Kidney capillary endothelial cell (primary cell): Measurements from ENCODE around the gene HCCS.

Experiments used
- DNase-seq: peaks from one replicate; pipeline ENCODE4 v3.0.0-alpha.2; 2018; ENCODE audit warnings: low spot score

HCCS gene

DNA sequence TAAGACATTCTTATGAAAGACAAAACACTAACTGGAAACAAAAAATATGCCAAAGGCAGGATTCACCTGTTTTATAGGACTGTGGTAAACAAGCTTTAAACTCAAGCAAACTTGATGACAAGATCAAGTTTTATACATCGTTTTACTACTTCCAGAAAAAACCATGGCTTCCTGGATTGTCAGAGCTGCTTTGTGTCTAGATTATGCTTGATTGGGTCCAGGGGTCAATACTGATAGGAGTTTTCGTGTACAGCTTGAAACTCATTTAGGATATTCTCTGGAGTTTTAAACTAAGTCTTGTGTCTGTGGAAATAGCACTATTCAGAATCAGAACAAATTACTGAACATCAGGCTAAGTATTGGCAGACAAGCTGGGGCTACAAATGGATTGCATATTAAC, 13.0 kb downstream of the HCCS start:
- no peak for DNase-seq

DNA sequence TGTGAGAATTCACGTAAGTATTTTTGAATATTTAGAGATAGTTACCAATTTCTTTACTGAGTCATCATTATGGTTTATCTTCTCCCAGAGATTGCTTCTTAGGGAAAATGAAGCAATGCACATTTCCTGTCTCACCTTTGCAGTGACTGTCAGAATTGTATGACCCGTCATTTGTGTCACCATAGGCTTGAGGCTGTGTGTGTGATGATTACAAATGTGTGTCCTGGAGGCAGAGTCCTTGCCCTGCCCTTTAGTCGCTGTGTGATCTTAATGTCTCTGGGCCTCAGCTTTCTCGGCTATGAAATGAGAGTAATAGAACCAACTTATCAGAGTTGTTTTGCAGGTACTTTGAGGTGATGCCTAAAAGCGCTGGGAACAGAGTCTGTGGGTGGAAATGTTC, 13.9 kb downstream of the HCCS start:
- DNase-seq, result no peak

DNA sequence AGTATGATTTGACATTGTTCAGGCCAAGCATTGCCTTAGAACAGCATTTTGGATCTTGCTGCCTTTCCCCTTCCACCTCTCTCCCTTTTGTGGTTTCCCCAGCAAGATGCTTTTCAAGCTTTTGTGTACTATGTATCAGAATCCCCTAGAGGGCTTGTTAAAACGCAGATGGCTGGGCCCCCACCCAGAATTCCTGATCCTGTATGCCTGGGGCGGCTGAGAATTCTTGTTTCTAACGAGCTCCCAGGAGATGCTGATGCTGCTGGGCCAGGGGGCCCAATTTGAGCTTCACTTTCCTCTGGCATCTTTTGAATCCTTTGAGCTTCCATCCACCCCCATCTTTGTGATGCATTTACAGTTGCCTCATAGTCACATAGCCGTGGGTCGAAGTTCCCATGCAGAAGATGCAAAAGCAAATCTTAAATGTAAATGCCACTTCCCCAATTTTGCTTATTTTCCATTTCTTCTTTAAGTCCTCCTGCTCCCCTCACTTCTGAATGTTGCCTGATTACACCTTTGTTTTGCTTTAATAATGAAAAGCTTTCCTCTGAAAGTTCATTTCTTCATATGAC, 18.5 kb downstream of the HCCS start:
- DNase-seq, result no peak

DNA sequence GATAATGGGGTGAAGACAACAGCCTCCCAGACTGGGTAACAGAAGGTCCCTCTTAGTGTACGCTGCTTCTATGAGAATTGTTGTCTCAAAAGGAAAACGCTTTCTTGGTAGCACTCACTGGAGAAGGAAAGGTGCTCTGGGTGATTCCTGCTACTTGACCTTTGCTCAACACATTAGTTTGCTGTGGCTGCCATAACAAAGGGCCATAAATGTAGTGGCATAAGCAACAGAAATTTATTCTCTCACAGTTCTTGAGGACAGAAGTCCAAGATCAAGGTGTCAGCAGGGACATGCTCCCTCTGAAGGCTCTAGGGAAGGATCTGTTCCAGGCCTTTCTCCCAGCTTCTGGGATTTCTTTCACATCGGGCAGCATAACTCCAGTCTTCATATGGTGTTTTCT, 19.0 kb downstream of the HCCS start:
- DNase-seq, result no peak

DNA sequence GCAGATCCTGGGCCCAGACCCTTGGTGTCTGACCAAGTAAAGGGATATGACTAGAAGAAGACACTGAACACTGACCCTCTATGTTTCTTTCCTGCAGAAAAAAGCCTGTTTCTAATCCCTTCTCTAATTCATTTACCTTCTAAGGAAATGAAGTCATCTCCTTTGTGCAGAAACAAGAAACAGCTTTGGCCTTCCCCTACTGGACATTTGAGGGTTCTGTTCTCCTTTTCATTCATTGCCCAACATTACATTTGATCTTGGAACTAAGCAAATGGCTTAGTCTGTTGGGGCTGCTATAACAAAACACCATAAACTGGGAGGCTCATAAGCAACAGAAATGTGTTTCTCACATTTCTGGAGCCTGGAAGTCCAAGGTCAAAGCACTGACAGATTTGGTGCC, 20.0 kb downstream of the HCCS start:
- DNase-seq, result no peak

DNA sequence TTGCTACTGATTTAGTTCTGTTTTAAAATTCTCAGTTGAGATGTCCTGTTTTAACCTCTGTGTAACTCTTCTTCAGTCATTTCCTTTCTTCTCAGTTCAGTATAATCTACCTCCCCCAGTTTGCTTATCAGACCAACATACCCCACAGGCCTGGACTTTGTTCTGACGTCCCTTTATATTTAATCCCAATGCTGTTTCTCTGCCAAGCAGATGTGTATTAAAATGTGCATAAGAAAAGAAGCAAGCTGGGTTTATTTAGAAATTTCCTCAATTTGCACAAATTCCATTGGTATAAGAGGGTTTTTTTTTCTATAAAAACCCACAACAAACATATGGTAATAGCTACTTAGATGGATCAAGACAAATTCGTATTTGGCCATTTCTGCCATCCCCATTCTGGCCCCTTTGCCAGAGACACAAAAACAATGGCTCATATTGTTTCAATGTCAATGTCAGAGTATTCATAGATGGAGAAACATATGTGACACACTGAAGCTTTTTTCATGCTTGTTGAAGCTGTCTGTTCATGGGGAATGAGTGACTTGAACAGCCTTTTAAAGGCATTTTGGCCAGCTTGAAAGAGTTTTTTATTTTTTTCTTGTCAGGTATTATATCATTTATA, 24.5 kb downstream of the HCCS start:
- no peak for DNase-seq

DNA sequence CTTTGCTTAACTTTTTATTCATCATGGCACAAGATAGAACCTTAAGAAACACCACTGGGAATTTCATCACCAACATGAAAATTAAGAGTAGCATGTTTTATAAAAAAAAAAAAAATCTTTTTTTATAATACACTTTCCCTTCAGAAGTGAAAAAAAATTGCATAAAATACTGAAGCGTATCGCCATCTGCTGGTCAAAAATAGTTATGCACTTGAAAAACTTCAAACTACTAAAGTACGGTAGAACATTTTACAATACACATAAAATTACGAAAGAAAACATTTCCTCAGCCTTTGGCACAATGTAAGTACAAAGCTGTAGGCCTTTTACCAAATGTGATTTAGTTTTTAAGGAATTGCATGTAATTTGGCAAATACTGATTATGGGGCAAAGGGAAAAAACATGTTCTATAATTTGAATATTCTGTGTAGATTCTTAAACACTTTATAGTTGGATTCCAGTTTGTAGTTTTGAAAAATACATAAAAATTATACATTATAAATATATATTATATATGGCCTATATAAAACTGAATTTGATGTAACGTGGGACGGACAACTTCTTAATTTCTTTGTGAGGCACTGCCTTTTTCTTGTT, 26.5 kb downstream of the HCCS start:
- DNase-seq, result peak; percentile 20

DNA sequence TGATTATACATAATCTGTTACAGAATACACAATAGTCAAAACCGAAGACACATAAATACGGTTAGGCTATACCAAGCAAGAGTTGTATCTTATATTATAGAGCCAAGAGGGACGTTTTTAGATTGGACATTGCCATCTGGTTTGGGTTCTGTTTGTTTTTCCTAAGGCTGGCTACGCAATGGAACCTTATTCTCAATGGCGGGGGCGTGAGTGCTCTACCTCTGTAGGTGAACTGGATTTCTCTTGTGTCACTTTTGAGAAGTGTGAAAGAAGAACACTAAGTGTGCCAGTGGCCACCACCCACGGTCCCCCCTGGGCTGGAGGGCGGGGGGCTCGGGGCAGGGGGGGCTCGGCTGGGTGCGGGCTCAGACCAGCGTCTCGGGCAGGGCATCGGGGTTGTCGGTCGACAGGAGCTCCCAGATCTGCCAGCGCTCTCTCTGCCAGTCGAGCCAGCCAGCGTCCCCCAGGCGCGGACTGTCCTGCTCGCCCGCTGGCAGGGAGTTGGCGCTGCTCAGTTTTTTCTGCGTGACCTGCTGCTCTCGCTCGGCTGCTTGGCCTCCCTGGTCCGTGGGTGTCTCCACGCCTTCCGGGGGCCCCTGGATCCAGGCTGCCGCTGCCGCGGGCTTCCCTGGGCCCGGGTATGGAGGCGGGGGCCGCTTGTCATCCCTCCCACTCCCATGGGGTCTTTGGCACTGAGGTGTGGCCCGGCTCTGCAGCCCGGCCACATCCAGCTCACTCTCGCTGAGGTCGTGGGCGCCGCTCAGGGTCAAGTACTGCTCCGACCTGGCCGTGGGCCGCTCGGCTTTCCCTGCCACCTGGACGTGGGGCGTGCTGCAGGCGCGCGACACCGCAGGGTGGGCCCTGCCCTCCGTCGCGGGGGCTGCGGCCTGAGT, 27.6 kb downstream of the HCCS start:
- no peak for DNase-seq

DNA sequence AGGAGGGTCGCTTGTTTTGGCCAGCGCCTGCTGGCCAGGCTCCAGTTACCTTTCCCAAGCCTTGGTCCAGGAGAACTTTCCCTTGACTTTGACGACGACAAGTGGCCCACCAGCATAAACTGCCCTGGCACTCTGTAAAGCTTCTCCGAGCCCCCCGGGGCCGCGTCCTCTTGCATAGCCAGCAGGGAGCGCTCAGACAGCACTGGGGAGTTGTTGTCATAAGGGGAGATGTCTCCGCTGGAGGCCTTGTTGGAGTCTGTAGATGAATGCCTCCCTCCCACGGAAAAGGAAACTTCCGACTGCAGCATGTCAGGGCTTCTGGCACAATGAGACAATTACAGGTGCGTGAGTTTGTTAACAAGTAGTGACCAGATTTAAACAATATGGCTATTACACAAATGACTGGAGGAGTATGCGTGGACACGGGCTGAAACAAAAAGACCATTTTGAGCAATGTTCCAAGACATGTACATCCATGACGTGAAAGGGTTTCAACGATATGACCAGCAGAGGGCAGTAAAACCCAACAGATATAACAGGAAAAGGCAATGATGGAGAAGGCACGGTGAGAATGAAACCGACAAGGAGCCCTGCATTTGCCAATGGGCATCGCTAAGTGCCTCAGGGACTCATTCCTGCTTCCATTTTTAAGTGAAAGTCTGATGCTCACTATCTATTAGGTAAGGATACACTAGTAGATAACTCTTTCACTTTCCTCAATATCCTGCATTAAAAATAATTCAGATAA, 33.0 kb downstream of the HCCS start:
- peak; percentile 73 for DNase-seq

DNA sequence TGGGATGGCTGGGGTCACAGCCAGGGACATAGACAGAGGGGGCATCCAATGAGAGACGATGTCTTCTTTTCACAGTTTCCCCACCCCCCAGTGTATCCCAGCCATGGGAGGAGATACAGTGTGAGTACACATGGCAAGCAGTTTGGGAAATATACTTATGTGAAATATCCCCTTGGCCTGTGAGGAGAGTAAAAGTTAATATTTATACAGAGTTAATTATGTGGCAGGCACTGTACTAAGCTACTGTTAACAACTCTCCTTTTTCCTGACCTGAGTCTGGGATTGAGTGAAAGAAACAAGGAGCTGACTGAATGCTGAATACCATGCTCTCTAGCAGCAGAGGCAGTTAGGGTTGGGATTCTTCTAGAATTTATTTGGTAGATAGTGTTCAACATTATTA, 35.3 kb downstream of the HCCS start:
- DNase-seq, result no peak

DNA sequence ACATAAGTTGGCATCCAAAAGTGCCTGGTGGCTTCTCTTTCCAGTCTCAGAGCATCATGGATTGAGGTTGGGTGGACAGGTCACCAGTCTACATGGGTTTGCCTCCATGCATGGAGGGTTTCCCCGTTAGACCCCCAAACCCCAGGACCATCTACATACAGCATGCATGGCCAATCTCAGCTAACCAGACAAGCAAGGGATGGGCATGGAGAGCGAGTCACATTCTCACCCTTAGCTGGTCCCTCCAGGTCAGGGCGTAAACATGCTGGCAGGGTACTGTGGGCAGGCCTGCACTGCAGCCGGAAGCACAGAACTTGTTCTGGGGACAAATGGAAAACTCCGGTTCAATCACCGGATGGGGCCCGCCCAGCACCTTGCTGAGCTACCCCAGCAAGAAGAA, 37.3 kb downstream of the HCCS start:
- no peak for DNase-seq

DNA sequence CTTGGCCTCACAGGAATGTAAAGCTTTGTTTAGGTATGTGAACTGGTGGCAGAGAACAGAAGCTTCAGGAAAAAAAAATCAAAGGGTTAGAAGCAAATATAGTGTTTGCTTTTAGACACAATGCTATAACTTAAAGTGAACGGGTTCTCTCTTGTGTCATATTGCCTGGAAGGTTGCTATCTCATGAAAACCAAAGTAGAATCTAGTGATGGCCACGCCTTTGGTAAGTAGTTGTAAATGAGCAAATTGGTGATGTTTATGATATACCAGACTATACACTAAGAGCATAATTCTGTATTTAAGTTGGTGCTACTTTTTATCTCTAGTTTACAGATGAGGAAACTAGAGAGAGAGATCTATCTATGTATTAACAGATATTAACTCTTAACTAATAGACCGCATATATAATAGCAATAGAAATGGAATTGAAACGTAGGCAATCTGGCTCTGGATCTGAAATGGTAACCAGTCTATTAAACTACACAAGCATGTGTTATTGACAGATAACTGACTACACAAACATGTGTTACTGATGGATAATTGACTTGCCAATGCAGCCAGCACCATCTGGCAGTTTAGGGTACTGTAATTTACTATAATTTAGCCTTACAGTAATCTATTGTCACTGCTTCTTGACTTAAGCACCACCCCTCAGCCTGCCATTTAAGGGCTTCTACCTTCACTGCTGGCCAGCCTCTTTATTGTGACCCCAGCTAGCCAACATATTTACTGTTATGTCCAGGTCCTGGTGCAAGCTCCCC, 40.8 kb downstream of the HCCS start:
- no peak for DNase-seq

DNA sequence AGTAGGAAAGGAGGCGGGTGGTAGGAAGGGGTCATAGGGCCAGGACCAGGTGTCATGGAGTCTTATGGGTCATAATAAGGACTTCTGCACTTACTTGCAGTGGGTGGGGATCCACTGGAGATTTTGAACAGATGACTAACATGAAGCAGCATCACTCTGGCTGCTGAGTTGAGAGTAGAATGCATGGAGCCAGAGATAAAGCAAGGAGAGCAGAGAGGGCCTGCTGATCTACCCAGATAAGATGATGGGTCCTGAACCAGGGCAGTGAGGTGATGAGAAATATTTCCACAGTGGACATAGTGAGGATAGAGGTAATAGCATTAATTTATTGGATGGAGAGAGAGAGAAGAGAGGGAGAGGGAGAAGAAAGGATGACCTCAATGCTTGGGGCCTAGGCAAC, 48.0 kb downstream of the HCCS start:
- DNase-seq, result no peak

DNA sequence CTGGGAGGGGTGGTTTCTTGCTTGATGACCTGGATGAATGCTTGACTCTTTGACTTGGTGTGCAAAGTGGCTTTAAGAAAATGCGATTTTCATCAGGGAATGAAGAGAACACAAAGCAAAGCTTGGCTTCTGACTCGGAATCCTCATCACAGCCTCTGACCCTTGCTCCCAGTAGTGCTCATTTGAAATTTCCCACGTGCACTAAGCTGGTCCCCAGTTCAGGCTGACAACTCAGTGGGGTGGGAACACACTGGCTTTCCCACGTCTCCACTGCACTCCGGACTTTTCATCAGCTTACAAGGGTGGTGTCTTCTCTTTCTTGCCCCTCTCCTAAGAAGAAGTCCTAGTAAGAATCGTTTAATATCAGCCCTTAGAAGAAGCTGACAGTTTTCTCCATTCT, 53.3 kb downstream of the HCCS start:
- no peak for DNase-seq

DNA sequence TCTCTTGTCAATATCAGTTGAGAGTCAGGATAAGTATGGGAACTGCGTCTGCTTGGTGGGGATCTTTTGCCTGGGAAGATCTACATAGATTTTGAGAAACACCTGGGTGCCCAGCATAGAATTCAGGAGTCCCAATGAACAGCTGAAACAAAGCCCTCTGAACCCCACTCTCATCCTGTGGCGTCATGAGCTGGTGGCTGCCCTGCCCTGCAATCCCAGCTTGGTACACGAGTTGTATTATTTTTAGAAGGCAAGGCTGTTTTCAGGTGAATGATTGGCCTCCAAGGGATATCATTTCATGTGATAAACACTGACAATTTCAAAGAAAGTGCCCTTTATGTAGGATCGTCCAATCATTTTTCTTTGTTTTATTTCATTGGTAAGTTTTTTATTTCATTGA, 60.8 kb downstream of the HCCS start:
- no peak for DNase-seq

DNA sequence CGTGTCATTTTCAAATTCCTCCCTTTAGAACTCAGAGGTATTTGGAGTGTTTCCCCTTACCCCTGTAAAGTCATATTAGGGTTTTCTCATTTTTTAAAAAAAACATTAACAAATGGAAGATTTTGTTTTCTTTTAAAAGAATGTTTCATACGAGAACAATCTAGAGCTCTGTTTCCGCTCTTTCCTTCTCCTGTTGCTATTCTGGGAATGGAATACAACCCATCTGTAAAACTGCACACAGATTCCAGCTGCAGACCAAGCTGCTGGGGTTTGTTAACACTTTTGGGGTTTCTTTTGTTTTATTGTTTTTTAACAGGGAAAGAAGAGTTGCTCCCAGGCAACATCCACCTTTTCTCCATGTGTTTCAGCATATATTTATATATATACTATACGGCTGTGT, 61.3 kb downstream of the HCCS start:
- DNase-seq, result no peak
